ENCODE measurements around the gene RXRA. TPM values are rescaled to one million over a fixed set of nuclear protein-coding genes. Genes with fewer than 3 reads are reported as not detected.
A peak's percentile ranks its signal among the peaks of the same experiment; 100 is the strongest.

The RXRA gene
- total and polyA plus RNA-seq, 7 donors: 37.7 to 192 (median 139) TPM

DNA sequence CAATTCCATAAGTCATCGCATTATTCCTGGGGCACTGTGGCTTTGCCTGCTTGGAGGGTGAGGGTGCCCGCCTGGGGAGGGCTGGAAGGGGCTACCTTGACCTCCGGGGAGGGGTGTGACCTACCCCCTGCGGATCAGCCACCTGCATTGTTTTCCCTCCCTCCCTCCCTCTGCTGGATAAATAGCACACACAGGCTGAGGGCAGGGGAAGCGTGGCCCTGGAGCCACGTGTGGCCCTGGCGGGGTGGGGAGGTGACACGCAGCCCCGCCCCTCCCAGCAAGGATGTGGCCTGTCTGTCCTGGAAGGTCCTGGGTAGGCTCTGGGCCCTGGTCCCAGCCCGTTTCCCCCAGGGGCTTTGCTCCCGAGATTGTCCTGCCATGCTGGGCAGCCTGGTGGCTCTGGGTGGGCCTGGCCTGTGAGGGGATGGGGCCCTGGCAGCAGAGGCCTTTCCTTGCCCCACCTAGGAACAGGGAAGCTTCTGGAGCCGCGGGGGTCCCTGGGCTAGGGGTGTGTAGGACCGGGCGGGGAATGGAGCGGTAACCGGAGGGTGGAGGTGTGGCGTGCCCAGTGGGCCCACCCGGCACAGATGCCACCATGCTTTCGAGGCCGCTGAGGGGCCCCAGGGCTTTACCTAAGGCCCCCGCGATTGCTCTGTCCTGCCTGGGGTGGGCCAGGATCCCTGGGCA is 33.4 kb downstream of the RXRA start:
- Histone ChIP-seq H3K9me3 (no peaks in the 10 kb centered on the region), H3K27me3 (ENCODE audit: insufficient read depth in 3 of 3, low read length in 2 of 3) (no peaks in the 10 kb centered on the region), H3K36me3 (ENCODE audit: insufficient read depth in 1 of 2, low read depth in 1 of 2) (no peaks in the 10 kb centered on the region), H3K27ac (peak overlapping the region; percentile 91), H3K4me3 (no peak overlapping the region), H3K4me1 (peaks cover 91% of the 10 kb centered on the region)
- DNase-seq (no peak), ATAC-seq (no peak)
- WGBS, 3 donors: 81 to 90% (median 84%) methylated on average over 23 of the region's 23 CpGs
- intact Hi-C loops (cut with DNase I): no loop called here
- TF ChIP-seq, protein P1, sequence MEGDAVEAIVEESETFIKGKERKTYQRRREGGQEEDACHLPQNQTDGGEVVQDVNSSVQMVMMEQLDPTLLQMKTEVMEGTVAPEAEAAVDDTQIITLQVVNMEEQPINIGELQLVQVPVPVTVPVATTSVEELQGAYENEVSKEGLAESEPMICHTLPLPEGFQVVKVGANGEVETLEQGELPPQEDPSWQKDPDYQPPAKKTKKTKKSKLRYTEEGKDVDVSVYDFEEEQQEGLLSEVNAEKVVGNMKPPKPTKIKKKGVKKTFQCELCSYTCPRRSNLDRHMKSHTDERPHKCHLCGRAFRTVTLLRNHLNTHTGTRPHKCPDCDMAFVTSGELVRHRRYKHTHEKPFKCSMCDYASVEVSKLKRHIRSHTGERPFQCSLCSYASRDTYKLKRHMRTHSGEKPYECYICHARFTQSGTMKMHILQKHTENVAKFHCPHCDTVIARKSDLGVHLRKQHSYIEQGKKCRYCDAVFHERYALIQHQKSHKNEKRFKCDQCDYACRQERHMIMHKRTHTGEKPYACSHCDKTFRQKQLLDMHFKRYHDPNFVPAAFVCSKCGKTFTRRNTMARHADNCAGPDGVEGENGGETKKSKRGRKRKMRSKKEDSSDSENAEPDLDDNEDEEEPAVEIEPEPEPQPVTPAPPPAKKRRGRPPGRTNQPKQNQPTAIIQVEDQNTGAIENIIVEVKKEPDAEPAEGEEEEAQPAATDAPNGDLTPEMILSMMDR (IDR thresholded peaks at IDR 0.05): no peak

DNA sequence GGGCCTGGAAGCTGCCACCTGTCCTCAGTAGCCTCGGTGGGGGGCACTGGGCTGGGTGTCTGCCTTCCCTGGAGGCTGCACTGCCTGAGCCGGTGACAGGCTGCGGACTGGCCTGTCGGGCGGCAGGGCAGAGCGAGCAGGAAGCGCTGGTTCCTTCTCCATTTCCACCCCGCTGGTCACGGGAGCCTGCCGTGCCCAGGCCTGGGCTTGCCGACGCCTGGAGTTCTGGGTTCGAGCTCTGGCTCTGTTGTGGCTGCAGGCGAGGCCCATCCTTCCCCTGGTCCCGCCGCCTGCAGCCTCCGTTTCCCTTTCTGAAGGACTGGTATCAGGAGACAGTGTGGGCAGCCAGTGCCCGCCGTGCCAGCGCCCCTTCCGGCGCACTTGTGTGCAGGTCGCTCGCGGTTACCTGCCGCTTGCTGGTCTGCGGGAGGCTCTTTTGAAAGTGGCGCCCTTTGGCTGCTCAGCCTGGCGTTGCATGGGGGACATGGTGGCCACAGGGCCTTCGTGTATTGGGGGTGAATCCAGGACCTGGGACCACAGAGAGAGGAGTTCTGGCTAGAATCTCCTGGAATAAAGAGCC is 34.0 kb downstream of the RXRA start:
- ATAC-seq (no peak), DNase-seq (no peak)
- 88 to 91% (median 90%) methylated on average over 28 to 30 of the region's 30 CpGs for WGBS, 3 donors
- TF ChIP-seq, protein P1 (IDR thresholded peaks at IDR 0.05): no peak
- Histone ChIP-seq H3K27ac (peak overlapping the region; percentile 91), H3K4me1 (peaks cover 91% of the 10 kb centered on the region), H3K36me3 (ENCODE audit: insufficient read depth in 1 of 2, low read depth in 1 of 2) (no peaks in the 10 kb centered on the region), H3K9me3 (no peaks in the 10 kb centered on the region), H3K27me3 (ENCODE audit: insufficient read depth in 3 of 3, low read length in 2 of 3) (no peaks in the 10 kb centered on the region), H3K4me3 (no peak overlapping the region)
- intact Hi-C loops (cut with DNase I): no loop called here

DNA sequence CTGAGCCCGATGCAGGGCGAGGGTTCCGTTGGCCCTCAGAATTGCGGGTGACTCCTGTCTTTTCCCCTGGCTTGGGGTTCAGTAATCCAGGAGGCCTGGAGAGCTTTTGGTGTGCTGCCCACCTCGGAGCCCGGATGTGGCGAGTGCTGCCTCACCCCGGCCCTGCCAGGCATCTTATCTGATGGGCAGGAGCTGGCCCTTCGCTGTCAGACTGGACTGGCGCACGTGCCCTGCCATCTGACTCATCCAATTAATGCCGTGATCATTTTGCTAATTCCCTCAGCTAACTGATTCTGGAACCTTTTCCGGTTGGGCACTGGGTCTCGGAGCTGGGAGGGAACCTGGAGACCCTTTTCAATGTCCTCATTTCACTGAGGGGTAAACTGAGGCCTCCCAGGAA is 34.6 kb downstream of the RXRA start:
- WGBS, 3 donors: 72 to 84% (median 75%) methylated on average over 14 of the region's 14 CpGs

DNA sequence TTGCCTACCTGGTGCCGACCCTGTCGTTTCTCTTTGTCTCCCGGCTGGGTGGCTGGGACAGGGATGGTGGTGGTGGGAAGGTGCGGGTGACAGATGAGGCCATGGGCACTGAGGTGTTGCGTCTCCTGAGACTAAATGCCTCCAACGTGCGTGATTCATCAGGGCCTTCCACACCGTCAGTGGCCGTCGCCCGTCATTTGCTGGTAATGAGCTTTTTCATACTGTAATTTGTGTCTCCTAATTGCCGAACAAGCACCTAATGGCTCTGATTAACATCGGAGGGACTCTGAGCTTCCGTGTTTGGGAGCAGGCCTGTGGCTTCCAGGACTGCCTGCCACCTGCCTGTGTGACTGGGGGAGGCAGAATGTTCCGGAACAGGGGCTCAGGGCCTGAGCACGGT is 35.2 kb downstream of the RXRA start:
- TF ChIP-seq, protein P1 (IDR thresholded peaks at IDR 0.05): no peak
- Histone ChIP-seq H3K9me3 (no peaks in the 10 kb centered on the region), H3K36me3 (ENCODE audit: insufficient read depth in 1 of 2, low read depth in 1 of 2) (no peaks in the 10 kb centered on the region), H3K27me3 (ENCODE audit: insufficient read depth in 3 of 3, low read length in 2 of 3) (no peaks in the 10 kb centered on the region), H3K4me1 (peaks cover 91% of the 10 kb centered on the region), H3K27ac (peak overlapping the region; percentile 91), H3K4me3 (no peak overlapping the region)
- intact Hi-C loops (cut with DNase I): no loop called here
- WGBS, 3 donors: 77 to 84% (median 78%) methylated on average over 16 of the region's 16 CpGs
- DNase-seq (no peak), ATAC-seq (no peak)

More for the DNA sequence above, 34.6 kb downstream of the RXRA start:
- intact Hi-C loops (cut with DNase I): no loop called here
- Histone ChIP-seq H3K9me3 (no peaks in the 10 kb centered on the region), H3K4me1 (peaks cover 91% of the 10 kb centered on the region), H3K36me3 (ENCODE audit: insufficient read depth in 1 of 2, low read depth in 1 of 2) (no peaks in the 10 kb centered on the region), H3K4me3 (no peak overlapping the region), H3K27ac (peak overlapping the region; percentile 91), H3K27me3 (ENCODE audit: insufficient read depth in 3 of 3, low read length in 2 of 3) (no peaks in the 10 kb centered on the region)
- TF ChIP-seq, protein P1 (IDR thresholded peaks at IDR 0.05): no peak
- DNase-seq (no peak), ATAC-seq (no peak)

All from psoas muscle (tissue), 8 donors.